ENCODE data around the gene TYRO3. TPM values are rescaled to one million over a fixed set of nuclear protein-coding genes. Genes with fewer than 3 reads are reported as not detected.
"Not testable (repeated sequence)": the region's sequence is repeated elsewhere in the genome, so short reads cannot be mapped to it uniquely, and the experiment has no call there.

The TYRO3 gene
- total RNA-seq, 1 donor from 2014 or later: 12.9 TPM

DNA sequence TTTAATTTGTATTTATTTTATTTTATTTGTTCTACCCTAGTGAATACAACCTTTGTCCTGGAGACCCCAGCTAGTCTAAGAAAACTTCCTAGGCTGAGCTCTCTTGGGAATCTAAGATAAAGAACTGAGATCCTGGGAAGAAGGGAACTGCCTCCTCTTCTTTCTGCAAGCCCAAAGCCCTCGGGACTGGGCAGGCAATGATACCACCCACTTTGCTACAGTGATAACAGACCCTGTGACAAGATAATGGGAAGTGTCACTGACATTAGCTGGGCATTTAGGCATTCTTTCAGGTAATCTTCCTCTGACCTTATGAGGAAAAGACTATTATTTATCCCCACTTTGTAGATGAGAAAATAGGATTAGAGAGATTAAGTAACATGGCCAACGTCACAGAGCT lies 15.1 kb downstream of the TYRO3 start:
- DNase-seq: no peak

DNA sequence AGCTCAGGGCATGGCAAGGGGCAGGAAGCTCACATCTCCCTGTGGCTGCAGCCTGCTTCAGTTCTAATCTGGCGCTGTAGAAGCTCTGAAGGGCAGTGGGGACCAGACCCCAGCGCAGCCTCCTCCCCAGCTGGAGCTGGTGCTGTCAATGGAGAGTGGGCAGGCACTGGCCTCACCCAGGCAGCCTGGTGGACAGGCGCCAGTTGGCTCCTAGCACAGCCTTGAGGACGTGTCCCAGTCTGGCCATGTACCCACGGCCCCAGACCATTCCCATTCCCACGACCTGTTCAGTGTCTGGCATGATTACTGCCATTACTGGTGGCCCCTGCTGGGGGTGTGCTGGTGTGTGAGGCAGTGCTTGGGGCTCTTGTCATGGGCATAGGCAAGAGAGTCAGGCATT lies 16.3 kb downstream of the TYRO3 start:
- DNase-seq: no peak

DNA sequence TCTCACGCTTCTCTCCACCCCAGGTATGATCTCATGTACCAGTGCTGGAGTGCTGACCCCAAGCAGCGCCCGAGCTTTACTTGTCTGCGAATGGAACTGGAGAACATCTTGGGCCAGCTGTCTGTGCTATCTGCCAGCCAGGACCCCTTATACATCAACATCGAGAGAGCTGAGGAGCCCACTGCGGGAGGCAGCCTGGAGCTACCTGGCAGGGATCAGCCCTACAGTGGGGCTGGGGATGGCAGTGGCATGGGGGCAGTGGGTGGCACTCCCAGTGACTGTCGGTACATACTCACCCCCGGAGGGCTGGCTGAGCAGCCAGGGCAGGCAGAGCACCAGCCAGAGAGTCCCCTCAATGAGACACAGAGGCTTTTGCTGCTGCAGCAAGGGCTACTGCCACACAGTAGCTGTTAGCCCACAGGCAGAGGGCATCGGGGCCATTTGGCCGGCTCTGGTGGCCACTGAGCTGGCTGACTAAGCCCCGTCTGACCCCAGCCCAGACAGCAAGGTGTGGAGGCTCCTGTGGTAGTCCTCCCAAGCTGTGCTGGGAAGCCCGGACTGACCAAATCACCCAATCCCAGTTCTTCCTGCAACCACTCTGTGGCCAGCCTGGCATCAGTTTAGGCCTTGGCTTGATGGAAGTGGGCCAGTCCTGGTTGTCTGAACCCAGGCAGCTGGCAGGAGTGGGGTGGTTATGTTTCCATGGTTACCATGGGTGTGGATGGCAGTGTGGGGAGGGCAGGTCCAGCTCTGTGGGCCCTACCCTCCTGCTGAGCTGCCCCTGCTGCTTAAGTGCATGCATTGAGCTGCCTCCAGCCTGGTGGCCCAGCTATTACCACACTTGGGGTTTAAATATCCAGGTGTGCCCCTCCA lies 19.1 kb downstream of the TYRO3 start:
- peak; percentile 50 for DNase-seq

DNA sequence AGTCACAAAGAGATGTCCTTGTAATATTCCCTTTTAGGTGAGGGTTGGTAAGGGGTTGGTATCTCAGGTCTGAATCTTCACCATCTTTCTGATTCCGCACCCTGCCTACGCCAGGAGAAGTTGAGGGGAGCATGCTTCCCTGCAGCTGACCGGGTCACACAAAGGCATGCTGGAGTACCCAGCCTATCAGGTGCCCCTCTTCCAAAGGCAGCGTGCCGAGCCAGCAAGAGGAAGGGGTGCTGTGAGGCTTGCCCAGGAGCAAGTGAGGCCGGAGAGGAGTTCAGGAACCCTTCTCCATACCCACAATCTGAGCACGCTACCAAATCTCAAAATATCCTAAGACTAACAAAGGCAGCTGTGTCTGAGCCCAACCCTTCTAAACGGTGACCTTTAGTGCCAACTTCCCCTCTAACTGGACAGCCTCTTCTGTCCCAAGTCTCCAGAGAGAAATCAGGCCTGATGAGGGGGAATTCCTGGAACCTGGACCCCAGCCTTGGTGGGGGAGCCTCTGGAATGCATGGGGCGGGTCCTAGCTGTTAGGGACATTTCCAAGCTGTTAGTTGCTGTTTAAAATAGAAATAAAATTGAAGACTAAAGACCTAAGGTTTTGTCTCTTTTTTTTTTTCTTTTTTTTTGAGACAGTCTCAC lies 19.8 kb downstream of the TYRO3 start:
- DNase-seq: peak; percentile 45

DNA sequence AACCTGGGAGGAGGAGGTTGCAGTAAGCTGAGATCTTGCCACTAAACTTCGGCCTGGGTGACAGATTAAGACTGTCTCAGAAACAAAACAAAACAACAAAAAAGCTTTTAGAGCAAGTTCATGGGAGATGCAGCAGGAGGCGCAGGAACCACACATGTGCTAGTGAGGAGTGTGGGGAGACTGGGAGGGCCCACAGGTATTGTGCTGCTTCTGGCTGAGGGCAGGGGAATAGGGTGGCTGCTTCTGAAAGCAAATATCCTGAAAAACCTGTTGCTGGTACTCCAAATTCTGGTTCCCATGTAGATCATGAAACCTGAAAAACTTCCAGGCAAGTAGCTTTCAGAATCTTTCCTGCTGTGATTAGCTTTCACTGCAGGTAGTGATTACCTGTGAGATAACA lies 22.1 kb downstream of the TYRO3 start:
- DNase-seq: peak; percentile 57

DNA sequence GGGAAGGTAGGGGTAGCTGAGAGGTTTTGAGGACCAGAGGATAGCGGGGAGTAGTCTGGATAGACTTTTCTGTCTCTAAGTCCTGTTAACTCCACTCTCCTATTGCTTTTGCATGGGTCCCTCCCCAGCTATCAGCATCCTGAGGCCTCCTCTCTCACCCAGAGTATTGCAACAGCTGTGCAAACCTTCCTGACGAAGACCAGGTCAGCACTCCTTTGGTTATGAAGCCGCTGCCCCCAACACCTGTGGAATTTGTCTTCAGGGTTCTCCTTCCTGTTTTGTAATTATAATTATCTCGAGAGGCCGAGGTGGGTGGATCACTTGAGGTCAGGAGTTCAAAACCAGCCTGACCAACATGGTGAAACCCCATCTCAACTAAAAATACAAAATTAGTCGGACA lies 24.8 kb downstream of the TYRO3 start:
- DNase-seq: no peak

DNA sequence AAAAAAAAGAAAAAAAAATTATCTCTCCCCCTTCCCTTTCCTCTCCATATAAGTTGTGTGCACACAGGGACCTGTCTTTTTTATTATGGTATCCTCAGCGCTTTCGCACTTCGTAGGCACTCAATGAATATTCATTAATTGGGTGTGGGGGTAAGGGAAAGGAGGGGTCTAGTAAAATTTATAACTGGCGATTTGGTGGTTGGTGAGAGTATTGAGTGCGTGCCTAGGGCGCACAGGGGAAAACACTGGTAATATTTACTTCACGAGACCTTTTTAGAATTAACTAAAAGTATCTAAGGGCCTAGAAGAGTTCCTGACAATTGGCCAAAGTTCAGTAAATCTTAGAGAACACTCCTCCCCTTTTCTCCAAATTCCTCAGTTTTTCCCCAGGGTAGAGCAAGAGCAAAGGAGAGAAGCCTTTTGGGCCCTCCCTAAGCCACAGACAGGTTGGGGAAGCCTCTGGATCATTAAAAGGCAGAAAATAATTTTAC lies 25.7 kb downstream of the TYRO3 start:
- DNase-seq: no peak

DNA sequence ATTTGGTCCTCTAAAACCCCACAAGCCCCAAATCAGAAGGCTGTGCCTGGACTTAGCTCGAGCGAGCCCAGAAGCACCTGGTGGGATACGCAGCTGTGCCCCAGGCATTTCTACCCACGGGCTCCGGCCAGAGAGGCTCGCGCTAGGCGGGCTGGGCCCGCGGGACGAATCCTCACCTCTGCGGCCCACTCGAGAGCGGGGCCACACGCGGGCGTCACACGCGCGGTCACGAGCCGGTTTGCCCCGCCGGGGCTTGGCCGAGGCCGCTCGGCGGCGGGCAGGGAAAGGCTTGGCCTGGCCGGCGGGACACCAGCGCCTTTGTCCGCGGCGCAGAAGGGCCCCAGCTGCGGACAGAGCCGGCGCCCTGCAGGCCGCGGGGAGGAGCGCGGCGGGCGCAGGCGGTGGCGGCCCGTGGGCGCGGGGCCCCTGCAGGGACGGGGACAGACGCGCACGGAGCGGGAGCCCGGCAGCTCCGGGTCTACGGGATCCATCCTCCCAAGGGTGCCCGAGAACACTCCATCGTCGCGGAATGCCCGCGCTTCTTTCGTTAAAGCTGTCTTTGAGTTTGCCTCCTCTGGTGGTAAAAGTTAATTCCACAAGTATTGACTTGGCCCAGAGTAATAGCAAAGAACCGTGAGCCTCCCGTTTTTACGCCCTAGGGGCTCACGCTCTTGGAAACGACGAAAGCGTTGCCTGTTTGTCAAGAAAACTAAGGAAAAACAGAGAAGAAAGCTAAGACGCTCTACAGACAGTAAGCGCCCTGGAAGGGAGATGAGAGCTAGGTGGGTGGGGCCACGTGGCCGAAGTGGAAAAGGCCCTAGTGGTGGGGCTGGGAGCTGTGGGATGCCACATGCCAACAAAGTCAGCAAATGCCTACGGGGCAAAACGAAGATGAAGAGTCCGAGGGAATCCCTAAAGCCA lies 26.4 kb downstream of the TYRO3 start:
- peak; percentile 76 for DNase-seq

DNA sequence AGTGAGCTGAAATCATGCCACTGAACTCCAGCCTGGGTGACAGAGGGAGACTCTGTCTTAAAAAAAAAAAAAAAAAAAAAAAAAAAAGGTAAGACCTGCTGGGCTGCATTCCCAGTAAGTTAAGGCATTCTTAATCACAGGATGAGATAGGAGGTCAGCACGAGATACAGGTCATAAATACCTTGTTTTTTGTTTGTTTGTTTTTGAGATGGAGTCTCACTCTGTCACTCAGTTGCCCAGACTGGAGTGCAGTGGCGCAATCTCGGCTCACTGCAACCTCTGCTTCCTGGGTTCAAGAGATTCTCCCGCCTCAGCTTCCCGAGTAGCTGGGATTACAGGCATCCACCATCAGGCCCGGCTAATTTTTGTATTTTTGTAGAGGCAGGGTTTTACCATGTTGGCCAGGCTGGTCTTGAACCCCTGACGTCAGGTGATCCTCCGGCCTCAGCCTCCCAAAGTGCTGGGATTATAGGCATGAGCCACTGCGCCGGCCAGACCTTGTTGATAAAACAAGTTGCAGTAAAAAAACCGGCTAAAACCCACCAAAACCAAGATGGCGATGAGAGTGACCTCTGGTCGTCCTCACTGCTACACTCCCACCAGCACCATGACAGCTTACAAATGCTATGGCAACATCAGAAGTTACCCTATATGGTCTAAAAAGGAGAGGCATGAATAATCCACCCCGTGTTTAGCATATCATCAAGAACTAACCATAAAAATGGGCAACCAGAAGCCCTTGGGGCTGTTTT lies 27.7 kb downstream of the TYRO3 start:
- DNase-seq: not testable (repeated sequence)

DNA sequence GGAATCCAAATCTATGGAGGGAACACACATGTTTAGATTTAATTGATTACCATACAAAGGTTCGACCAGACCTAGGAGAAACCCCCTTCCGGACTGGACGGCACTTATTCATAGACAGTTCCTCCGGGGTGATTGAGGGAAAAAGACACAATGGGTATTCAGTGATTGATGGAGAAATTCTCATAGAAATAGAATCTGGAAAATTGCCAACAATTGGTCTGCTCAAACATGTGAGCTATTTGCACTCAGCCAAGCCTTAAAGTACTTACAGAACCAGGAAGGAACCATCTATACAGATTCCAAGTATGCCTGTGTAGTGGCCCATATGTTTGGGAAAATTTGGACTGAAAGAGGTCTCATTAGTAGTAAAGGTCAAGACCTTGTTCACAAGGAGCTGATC lies 30.0 kb downstream of the TYRO3 start:
- DNase-seq: not testable (repeated sequence)

DNA sequence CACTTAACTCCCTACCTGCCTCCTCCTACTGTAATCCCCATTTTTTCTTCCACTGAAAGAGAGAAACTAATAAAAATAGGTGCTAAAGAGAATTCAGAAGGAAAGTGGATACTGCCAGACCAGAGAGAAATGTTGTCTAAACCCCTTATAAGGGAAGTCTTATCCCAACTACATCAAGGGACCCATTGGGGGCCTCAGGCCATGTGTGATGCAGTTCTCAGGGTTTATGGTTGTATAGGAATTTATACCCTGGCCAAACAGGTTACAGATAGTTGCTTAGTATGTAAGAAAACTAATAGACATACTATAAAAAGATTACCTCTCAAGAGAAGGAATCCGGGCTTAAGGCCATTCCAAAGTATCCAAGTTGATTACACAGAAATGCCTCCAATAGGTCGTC lies 30.6 kb downstream of the TYRO3 start:
- not testable (repeated sequence) for DNase-seq

DNA sequence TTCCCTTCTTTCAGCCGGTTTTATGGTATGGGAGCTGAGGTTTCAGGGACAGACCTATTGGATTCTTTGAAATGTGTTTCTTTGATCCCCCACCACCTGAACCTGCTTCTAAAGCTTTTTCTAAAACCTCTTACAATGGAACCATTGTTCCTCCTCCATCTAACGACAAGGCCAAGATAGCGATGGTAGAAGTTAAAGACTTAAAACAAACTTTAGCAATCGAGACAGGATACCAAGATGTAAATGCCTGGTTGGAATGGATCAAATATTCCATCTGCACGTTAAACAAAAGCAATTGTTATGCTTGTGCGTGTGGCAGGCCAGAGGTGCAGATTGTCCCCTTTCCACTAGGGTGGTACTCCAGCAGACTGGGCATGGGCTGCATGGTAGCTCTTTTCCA lies 32.2 kb downstream of the TYRO3 start:
- not testable (repeated sequence) for DNase-seq

DNA sequence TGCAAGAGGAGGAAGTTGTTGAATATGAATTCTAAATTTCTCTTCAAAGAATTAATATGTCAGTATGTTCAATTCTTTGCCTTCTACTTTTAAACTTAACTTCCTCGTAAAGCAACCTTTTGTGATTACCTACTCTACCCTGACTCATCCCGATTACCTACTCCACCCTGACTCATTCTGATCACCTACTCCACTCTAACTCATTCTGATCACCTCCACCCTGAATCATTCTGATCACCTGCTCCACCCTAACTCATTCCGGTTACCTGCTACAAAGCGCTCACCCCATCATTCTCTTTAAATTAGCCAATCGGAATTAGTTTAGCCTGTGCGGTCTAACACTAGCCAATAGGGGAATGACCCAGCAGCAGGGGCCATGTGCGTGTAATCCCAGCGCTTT lies 33.7 kb downstream of the TYRO3 start:
- not testable (repeated sequence) for DNase-seq

DNA sequence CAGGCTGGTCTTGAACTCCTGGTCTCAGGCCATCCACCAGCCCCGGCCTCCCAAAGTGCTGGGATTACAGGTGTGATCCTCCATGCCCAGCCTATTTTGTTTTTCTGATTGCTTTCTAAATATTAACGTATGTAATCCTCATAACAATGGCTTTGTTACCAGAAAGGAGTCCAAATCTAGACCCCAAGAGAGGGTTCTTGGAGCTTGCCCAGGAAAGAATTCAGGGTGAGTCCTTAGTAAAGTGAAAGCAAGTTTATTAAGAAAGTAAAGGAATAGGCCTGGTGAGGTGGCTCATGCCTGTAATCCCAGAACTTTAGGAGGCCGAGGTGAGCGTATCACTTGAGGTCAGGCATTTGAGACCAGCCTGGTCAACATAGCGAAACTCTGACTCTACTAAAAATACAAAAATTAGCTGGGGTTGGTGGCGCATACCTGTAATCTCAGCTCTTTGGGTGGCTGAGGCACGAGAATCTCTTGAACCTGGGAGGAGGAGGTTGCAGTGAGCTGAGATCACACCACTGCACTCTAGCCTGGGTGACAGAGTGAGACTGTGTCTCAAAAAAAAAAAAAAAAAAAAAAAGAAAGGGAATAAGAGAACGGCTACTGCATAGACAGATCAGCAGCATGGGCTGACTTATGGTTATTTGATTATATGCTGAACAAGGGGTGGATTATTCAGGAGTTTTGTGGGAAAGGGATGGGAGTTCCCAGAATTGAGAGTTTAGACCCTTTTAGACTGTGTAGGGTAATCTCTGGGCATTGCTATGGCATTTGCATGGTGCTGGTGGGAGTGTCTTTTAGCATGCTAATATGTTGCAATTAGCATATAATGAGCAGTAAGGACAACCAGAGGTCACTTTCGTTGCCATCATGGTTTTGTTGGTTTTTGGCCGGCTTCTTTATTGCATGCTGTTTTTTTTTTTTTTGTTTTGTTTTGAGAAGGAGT lies 36.1 kb downstream of the TYRO3 start:
- no peak for DNase-seq

DNA sequence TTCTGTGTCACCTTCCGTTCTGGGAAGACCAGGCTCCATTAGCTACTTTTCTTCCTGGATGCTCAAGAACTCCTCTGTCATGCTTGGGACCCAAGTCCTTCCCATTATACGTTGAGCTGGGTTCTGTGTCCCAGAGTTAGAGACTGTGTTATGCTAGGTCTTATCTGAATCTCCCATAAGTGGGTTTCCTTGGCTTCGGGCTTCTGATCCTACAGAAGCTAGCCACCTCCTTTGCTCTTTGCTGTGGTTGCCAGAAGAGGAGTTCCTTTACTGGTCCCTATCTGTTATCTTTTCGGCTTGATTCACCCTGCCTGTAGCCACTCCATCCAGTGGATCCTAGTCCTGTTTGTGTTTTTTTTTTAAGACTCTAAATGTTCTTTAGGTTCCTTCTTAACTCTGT lies 38.0 kb downstream of the TYRO3 start:
- DNase-seq: no peak

DNA sequence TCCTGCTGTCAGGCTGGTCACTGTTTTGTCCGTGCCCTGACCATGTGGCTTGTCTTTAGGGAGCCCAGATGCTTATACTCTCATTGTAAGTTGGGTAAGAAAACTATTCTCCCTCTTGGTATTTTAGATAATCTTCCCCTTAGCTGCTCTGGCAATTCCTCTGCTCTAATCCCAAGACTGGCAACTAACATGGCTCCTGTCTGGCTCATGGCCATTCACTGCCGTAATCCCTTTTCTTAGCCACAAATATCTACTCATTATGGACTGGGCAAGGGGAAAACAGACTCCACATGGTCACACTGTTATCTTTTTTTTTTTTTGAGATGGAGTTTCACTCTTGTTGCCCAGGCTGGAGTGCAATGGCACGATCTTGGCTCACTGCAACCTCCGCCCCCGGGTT lies 38.8 kb downstream of the TYRO3 start:
- no peak for DNase-seq

DNA sequence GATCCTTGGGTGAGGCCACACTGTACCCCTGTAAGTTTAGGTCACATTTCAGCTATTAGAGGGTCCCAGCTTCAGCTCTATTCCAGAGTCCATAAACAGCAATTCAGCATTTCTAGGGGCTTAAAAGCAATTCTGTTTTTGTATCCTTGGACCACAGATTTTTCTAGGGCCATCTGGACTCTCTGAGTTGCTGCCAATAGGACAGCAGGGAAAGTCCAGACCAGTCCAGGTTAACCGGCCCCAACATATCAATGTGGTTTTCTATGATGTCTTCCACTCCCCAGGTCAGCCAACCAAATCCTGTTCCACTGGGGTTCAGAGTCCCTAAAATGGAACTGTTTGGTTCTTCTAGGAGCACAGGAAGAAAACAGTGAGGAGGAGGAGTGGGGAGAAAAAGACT lies 40.0 kb downstream of the TYRO3 start:
- no peak for DNase-seq

DNA sequence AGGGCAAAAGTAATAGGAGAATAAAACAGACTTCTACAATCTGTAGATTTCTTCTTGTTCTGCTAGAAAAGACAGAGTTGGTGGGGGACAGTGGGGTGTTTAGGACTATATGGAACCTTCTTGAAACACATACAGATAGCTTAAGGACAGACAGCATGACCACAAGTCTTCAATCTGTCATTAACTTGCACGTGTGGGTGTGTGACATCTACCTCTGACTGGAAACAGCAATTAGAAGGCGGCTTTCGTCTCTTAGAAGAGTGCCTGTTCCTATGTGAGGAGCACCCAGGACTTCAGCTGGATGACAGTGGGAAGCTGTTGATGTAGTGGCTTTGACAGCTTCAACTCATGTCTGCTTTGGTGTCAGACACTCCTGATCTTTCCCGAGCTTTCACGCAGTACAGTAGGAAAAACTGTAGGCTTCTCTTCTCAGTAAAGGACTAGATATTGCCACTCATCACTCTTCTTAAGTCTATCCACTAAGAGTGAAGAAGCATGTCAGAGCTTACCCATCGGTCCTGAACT lies 44.5 kb downstream of the TYRO3 start:
- no peak for DNase-seq

DNA sequence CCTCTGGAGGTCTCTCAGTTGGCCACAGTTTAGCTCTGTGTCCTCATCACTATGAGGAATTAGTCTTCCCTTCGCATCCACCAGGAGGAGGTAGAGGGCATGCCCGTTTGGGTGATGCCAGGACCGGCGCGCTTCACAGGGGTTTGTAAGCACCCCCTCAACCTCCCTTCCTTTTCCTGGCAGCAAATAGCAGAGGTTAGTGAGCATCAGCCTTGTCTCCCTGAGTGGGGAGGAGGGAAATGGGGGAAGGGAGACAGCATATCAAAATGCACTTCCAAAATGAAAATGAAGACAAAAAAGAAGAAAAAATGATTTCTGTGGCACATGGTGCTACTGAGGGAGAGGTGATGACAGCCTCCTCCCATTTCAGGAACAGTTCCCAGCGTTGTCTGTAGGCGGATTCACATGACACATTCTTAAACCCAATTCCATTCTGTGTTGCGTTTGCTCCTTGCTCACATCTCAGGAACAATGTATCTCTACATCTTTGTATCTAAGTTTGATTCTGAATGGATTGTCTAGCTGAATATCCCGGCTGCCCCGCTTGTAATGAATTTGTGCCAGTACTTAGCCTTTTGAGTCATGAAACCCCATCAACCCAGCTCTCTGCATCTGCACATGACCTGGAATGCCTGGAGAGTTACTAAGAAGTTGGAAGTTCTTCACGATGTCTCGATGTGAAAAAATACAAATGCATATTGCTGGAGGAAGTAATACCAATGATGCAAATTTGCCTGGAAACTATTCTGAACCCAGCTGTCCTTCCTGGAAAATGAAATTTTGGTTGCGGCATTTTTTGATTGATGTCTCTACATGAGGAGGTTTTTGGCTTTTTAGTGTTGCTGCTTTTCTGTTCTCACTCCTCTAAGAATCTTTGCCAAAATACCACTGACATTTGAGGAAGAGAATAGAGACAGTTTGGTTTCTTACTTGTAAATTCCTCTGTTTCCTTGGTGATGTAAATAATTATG lies 45.2 kb downstream of the TYRO3 start:
- DNase-seq: peak; percentile 81

All from tongue (tissue), 2 donors.